GM21526 (cell line): ENCODE results near the gene FRAT1.
A peak's percentile ranks its signal among the peaks of the same experiment; 100 is the strongest.

Experiments used
- ATAC-seq: cut with Tn5 transposase; IDR thresholded peaks from one replicate; pipeline ENCODE4 v1.9.1; 2021; ENCODE audit warnings: moderate library complexity; ENCODE audit not compliant: unreplicated experiment, low FRiP score

Gene FRAT1

DNA sequence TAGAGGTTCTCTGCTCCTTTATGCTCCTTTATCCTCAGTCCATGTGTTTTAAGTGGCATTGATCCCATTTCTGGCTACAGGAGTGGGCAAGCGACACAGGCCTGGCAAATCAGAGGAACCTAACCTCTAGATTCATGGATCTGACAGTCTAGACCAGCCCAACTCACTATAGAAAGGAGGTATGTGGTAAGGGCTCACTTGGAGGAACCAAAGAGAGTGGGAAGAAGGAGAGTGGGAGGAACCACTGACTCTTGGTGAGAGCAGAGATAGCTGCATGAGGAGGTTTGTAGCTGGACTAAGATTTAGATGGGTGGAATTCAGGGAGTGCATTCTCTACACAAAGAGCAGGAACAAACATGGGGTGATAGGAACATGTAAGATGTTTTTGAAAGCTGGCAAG is 11.6 kb upstream of the FRAT1 start:
- ATAC-seq = no peak

DNA sequence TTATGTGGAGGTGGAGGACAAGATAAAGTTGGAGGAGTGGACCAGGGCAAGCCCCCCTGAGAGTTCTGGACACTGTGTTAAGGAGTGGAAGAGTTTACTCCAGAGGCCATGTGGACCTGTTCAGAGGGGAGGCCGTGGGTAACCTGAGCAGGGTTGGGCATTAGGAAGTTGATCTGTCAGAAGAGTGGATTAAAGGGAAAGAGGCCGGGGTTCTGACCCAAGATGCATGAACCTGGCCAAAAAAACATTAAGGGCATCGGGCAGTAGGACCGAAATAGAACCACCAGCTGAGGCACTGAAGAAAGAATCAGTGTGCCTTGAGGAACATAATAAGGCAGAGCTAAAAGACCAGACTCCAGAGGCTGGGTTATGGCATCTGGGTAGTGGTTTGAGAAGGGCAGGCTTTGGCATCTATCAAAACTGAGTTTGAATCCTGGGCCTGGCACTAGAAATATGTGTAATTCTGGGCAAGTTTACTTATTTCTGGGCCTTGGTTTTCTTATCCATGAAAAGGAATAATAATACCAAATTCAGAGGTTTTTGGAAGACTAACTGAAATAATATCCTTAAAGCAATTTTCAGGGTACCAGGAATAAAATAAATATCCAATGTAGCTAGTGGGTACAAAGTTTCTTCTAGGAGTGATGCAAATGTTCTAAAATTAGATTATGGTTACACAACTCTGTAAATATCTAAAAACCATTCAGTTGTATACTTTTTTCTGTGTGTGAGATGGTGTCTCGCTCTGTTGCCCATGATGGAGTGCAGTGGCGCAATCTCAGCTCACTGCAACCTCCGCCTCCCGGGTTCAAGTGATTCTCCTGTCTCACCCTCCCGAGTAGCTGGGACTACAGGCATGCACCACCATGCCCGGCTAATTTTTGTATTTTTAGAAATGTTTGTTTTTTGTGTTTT is 10.9 kb upstream of the FRAT1 start:
- no peak for ATAC-seq

DNA sequence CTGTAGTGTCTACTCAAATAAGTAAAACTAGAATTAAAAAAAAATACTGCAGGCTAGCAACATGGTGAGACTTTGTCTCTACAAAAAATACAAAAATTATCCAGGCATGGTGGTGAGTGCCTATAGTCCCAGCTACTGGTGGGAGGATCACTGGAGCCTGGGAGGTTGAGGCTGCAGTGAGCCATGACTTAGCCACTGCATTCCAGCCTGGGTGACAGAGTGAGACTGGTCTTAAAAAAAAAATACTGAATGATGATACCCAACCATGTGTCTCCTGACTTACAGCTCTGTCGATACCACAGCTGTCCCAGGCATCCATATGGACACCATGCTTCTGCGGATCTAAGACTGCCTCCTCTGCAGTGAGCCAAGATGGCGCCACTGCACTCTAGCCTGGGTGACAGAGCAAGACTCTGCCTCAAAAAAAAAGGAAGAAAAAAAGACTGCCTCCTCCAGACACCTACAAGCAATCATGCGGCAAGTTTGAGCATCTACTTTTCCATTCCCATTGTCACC is 7.9 kb upstream of the FRAT1 start:
- ATAC-seq = no peak

DNA sequence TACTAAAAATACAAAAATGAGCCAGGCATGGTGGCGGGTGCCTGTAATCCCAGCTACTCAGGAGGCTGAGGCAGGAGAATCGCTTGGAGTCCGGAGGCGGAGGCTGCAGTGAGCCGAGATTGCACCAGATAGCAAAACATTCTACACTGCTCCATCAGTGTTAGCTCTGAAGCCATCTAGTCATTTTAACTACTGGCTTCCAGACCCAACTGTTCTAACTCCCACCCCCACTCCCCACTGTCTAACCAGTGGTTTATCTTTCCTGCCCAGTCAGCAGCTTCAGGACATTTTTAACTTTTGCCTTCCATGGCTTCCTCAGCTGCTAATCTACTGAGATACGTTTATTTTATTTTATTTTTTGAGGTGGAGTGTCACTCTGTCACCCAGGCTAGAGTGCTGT is 6.2 kb upstream of the FRAT1 start:
- no peak for ATAC-seq

DNA sequence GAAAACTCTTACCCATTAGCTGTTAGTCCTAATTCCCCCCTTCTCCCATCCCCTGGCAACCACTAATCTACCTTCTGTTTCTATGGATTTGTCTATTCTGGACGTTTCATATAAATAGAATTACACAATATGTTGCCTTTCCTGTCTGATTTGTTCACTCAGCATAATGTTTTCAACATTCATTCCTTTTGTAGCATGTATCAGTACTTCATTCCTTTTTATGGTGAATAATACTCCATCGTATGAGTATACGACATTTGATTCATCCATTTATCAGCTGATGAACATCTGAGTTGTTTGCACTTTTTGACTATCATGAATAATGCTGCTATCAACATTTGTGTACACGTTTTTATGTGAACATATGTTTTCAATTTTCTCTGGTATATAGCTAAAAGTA is 4.4 kb upstream of the FRAT1 start:
- no peak for ATAC-seq

DNA sequence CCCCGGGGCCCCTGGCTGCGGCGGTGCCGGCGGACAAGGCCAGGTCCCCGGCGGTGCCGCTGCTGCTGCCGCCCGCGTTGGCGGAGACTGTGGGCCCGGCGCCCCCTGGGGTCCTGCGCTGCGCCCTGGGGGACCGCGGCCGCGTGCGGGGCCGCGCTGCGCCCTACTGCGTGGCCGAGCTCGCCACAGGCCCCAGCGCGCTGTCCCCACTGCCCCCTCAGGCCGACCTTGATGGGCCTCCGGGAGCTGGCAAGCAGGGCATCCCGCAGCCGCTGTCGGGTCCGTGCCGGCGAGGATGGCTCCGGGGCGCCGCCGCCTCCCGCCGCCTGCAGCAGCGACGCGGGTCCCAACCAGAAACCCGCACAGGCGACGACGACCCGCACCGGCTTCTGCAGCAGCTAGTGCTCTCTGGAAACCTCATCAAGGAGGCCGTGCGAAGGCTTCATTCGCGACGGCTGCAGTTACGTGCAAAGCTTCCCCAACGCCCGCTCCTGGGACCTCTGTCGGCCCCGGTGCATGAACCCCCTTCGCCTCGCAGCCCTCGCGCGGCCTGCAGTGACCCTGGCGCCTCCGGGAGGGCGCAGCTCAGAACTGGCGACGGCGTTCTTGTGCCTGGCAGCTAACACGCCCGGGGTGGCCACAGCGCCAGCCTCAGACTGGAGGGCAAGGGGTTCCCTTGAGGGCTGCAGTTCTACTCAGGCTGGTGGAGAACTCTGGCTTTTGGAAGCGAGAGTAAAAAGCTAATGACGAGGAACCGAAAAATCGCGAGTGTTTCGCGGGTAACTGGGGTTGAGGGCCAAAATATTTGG is 804 bp downstream of the FRAT1 start:
- peak; percentile 34 for ATAC-seq

DNA sequence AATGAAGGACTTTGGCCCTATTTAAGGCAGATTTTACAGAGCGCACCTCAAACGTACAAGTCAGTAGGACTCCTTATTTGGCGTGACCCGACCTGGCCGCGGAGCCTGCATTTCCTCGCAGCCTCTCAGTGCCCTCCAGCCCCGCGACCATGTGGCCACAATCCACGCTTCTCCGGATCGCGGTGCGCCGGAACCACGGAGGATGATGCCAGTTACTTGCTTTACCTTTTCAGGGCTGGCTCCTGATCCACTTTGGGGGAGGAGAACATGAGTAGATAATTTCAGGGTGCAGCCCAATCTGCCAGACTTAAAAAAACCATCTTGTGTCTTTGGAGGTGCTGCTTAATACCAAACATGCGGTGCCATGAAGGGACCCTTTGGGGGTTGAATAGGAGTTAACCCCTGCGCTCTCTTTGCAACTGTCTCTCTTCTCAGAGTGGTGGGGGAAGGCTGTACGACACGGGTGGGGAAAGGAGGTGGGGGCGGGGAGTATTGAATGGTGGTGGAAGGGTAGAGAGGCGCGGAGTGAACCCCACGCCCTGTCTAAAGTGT is 1.5 kb downstream of the FRAT1 start:
- ATAC-seq = no peak

DNA sequence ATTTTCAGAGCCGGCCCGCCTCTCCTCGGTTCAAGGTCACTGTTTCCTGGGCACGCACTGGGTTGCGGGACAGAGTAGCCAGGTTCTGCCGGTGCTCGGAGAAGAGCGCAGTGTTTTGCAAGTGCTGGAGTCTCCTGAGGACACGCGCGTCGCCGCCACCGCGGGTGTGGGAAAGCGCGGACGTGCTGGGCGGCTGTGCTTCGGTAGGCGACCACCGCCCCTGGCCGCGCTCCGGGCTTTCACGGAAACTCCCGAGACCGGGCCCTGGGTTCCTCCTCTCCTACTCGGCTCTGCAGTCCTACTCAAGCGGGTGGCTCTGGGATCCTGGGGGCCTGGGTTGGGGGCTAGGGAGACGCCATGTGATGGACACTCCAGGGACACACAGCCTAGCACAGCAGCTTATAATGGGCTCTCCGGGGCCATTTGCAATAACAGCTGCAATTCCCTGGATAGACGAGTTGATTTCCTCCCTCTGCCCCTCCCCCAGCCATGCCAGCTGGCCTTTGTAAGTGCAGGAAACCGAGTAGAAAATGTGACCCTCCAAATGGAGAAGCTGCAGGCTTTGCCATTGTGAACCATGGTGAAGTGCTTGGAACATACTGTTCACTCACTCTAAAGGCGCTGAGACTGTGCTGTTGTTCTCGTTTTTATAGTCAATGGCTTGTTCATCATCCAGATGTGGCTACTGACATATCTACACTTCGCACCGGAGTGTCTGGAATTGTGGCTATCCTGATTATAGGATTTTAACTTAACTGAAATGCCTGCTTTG is 2.1 kb downstream of the FRAT1 start:
- no peak for ATAC-seq

DNA sequence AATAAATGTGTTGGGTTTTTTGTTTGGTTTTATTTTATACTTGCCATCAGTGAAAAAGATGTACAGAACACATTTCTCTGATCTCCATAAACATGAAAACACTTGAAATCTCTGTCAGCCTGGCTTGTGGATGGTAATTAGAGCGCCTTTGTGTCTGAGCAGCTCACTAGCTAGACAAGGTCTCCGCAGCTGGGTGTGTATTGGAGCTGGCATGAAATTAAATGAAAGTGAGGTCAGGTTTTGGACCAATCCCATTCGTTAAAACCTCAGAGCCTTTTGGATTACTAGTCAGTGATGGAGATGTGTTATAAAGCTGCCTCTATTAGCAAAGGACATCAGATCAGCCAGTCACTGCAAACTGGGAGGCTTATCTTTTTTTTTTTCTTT is 2.7 kb downstream of the FRAT1 start:
- ATAC-seq = no peak

DNA sequence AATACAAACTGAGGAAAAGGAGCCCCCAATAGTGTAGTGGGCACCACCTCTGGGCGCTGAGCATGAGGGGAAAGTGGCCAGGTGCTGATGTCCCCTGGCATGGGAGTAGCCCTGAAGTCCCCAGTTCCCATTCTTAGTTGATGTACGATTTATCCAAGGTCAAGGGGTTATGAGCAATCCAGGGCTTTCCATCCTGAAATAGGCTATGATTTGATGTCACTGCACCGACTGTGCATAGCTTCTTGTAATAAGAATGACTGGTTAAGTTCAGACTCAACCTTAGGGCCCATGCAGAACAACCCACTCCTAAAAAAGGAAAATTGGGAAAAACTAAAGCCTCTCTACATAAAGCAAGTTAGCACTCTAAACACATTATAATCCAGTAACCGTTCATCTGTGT is 4.4 kb downstream of the FRAT1 start:
- no peak for ATAC-seq

DNA sequence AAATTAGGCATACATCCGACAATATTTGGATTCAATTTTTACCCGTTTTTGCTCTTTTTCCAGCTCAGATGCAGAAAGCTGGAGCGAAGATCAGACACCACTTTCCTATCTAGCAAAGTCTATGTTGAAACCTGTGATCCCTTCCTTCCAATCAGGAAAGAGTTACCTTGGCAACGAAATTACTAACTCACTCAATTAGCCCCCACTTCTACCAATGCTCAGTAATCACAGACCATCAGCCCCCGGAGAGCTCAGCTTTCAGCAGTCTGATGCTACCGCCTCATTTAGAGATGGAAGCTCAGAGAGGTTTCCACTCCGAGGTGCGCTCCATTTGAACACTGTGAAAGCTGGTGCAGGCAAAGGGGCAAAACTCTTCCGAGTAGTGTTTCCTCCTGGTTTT is 6.7 kb downstream of the FRAT1 start:
- ATAC-seq = no peak

DNA sequence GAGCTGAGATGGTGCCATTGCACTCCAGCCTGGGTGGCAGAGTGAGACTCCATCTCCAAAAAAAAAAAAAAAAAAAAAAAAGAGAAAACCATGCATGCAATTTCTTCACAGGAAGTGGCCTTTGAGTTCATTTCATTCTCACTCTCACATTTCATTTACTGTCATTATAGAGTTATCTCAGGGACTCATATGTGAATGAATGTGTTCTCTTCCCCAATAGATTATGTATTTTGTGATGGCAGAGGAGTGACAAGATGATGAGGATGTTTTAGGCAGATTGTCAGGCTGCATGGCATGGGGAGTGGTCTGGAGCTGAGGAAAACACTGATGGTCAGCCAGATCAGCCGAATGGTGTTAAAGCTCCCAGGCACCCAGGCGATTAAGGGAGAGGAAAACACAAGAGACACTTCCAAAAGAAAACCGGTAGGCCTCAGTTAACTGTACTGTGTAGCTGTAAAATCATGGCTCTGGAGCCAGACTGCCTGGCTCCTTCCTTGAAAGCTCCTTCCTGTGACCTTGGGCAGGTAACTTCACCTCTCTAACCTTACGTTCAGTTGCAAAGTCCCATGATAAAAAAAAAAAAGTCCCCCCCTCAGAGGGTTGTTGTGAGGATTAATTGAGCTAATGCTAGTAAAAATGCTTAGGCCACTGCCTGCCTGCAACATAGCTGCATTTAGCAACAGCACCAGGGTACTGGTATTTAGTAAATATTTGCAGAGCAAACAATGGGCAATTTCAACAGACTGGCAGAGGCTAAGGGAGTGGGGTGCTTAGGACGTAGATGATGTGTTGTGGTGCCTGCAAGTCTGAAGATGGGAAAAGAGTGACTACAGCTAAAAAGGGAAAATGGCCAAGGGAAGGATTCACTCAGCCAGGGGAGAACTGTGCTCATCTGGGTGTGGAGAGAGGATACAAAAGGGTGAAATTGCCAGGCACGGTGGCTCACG is 8.6 kb downstream of the FRAT1 start:
- no peak for ATAC-seq

DNA sequence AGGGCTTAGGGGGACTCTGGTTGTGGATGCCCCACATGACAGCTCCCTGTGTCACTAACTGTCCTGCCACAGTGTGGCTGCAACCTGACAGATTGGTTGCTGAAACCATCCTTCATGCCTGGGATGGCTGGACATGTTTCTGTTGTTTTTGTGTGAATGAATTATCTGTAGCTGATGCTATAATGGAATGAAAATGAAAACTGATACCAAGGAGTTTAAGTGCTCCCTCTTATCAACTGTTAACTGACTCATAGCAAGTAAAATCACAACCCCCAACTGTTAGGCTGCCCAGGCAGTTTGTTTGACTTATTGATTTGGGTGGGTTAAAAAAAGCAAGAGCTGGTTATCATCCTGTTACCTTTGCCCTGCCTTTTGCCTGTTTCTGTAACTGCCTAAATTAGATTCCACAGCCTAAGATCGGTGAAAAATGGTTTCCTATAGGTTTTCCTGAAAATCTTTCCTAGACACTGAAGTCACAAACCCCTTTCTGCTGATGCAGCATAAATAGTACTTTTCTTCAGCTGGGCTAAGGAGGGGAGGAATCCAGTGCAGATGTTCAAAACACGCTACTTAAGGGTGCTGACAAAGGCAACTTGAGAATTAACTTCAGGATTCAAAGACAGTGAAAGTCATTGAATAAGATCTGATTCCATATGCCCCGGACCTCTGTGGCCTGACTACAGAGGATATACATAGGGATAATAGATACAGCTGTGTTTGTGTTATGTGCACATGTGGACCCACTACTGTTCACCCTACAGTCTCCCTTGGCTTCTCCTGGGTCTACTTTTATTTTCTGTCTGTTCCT is 9.8 kb downstream of the FRAT1 start:
- no peak for ATAC-seq

DNA sequence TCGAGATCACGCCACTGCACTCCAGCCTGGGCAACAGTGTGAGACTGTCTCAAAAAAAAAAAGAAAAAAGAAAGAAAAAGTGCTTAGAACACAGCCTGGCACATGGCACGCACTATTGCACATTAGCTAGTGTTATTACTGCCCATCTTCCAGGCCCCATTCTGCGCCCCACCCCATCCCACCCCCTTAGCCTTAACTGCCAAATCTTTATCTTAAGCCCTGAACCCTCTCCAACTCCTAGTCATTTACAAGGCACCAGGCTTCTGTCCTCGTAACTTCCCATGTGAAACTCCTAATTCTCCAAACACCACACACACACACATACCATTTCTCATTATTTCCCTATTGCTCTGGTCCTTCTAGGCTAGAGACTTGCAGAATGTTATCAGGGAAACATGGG is 10.7 kb downstream of the FRAT1 start:
- no peak for ATAC-seq

DNA sequence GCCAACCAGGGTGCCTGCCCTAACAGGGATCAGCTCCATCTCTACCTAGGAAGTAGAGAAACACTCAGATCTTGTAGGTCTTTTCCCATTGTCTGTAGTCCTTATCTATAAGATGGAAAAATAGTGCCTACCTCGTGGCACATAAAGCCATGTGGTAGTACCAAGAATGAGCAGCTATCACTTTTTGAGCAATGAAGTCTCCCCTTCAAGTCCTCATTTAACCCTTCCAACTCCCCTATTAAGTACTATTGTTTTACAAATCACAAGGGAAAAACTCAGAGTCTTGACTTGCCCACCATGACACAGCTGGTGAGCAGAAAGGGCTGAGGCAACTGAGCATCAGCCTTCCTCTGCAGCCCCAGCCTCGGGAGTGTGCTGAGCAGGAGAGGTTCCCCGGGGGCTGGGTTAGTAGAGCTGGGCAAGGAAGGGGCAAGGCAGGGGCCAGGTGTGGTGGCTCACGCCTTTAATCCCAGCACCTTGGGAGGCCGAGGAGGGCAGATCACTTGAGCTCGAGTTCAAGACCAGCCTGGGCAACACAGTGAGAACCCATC is 12.2 kb downstream of the FRAT1 start:
- no peak for ATAC-seq

DNA sequence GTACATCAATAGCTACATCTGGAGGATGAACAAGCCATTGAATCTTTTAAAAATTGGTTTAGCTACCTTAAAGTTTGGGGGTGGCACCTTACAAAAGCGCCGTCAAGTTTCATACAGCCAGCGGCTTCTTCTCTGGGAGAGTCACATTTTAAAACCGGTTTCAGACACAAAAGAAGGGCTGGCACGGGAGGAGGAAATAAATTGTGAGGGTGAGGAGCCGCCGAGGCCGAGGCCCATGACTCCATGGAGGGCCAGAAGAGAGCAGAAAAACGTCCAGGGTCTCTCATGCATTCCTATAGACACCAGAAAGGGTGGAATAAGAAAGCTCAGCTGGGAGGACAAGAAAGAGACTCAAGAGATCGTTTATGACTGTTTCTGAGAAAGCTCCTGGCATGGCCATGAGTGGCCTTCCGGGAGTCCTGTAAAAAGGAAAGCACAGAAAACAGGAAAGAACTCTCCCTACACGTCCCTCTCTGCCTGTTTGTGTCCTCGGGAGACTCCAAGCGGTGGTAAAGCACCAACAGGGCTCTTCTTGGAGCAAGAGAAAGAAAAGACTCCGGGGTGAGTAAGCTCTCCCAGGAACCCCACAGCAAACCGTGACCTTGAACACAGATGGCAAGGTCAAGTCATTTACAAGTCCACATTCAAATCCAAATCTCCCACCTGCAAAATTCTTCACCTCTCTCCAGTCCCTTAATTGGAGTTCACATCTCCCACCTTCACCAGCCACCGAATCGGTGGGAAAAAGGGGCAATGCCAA is 13.7 kb downstream of the FRAT1 start:
- no peak for ATAC-seq

DNA sequence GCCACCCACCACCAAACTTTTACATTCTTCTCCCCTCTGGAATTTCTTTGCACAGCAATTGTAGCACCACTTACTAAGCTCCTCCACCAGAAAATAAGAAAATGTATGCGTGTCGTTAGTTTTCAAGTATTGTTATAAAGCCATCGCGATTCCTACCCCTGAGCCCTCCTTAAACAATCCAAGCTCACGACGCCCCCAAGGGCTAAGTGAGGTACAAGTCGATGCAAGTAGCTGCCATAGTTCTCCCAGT is 14.2 kb downstream of the FRAT1 start:
- no peak for ATAC-seq
